Stimulated activated CD8-positive, alpha-beta memory T cell treated with anti-CD3 and anti-CD28 coated beads, Interleukin-15, amount 100 ng/mL, for 48 hours (primary cell): ENCODE data around the gene EIF2S1.
A peak's percentile ranks its signal among the peaks of the same experiment; 100 is the strongest.
"Not testable (repeated sequence)": the region's sequence is repeated elsewhere in the genome, so short reads cannot be mapped to it uniquely, and the experiment has no call there.

ENCODE experiments used
- DNase-seq, 2 donors: peaks; one replicate each; pipeline ENCODE4 v3.0.0-alpha.2; 2020; ENCODE audit warnings: low read depth in 2 of 2

EIF2S1 gene

GRCh38 chr14:67411370-67411769 is 51.2 kb downstream of the EIF2S1 start:
- no peak for DNase-seq

GRCh38 chr14:67411820-67412421 is 51.8 kb downstream of the EIF2S1 start, which contains the start of gene PLEK2:
TSS of gene PLEK2 (minus strand) at chr14:67412165. CDS start at chr14:67412059, 106 bp downstream.
- DNase-seq: peak; percentile 5

- peak; percentile 44 to 48 for DNase-seq
Measured at GRCh38 chr14:67413806-67414769, 54.0 kb downstream of the EIF2S1 start.

GRCh38 chr14:67415610-67416009 is 55.5 kb downstream of the EIF2S1 start:
- DNase-seq: not testable (repeated sequence)

- DNase-seq: no peak
Measured at GRCh38 chr14:67416085-67416484, 56.0 kb downstream of the EIF2S1 start.

- no peak for DNase-seq
Measured at GRCh38 chr14:67416810-67417209, 56.7 kb downstream of the EIF2S1 start.

GRCh38 chr14:67417633-67418032 is 57.5 kb downstream of the EIF2S1 start:
- no peak for DNase-seq

GRCh38 chr14:67418401-67419191 is 58.5 kb downstream of the EIF2S1 start:
- no peak for DNase-seq

GRCh38 chr14:67420102-67420739 is 60.1 kb downstream of the EIF2S1 start:
- peak in 1 of 2 donors; percentile 19 for DNase-seq

GRCh38 chr14:67421356-67422224 is 61.5 kb downstream of the EIF2S1 start:
- no peak for DNase-seq

GRCh38 chr14:67423424-67423823 is 63.3 kb downstream of the EIF2S1 start:
- DNase-seq: no peak

- DNase-seq: no peak
Measured at GRCh38 chr14:67424539-67424938, 64.4 kb downstream of the EIF2S1 start.

- DNase-seq: no peak
Measured at GRCh38 chr14:67425608-67426007, 65.5 kb downstream of the EIF2S1 start.

- no peak for DNase-seq
Measured at GRCh38 chr14:67426161-67426560, 66.0 kb downstream of the EIF2S1 start.

- DNase-seq: peak; percentile 47 to 54
Measured at GRCh38 chr14:67426983-67427606, 67.0 kb downstream of the EIF2S1 start.

GRCh38 chr14:67428501-67429031 is 68.4 kb downstream of the EIF2S1 start:
- DNase-seq: no peak

- DNase-seq: no peak
Measured at GRCh38 chr14:67429510-67430205, 69.5 kb downstream of the EIF2S1 start.

GRCh38 chr14:67432050-67432564 is 72.0 kb downstream of the EIF2S1 start:
- no peak for DNase-seq

- DNase-seq: no peak
Measured at GRCh38 chr14:67435603-67436002, 75.5 kb downstream of the EIF2S1 start.
